Measurements from ENCODE around the gene DHCR24.

DHCR24 gene

DNA sequence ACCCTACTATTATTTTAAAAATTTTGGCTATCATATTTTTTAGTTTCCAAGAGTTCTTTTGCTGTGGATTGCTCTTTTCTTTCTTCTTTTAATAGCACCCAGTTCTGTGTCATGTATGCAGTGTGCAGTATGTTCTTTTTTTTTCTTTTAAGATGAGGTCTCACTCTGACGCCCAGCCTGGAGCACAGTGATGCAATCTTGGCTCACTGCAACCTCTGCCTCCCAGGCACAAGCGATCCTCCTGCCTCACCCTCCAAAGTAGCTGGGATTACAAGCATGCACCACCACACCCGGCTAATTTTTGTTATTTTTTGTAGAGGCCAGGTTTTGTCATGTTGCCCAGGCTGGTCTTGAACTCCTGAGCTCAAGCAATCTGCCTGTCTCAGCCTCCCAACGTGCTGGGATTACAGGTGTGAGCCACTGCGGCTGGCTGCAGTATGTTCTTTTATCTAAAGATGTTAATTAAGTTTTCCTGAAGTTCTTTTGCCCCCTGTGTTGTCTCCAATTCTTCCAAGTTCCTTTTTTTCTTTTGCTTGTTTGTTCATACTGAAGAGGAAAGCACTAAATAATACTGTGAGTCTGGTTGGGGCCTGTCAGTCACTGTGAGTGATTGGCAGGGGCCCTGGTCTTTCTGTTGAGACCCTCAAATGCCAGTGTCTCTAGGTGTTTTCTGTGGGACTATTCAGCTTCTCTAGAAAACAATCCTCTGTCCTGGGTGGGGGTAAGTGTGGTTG lies 68.4 kb downstream of the DHCR24 start:
- in situ Hi-C loops (cut with MboI; ENCODE audit: low sequenced_read_pairs), result no loop called here

DNA sequence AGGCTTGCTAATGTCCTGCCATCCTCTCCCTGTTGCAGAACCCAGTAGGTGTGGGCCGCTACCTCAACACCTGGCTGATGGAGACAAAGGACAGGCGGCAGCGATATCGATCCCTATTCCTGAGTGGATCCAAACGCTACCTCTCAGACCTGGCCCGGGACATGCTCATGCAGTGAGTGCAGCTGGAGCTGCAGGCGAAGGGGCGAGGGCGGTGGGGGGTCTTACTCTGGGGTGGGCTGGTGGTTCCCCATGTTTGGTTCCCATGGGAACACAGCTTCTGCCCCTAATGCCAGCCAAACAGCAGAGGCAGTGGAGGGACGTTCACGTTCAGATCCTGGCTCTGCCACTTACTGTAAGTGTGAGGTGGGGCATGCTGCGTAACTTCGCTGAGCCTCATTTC lies 70.0 kb downstream of the DHCR24 start:
- in situ Hi-C loops (cut with MboI; ENCODE audit: low sequenced_read_pairs), result no loop called here

DNA sequence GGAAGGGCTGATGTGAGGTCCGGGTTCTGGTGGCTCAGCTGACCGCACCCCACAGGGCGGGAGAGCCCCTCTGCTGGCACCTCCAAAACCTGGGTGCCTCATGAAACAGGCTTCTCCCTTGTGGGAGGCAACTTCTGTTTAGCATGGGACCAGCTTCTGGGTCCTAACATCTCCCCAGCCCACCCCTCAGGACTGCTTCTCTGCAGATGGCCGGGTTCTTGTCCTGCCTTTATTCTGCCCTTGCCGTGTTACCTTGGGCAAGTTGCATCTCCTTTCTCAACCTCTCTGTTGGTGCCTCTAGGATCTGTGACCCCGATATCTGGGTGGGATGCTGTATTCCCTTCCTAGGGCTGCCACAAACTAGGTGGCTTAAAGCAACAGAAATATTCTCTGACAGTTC lies 70.9 kb downstream of the DHCR24 start:
- in situ Hi-C loops (cut with MboI; ENCODE audit: low sequenced_read_pairs), result no loop called here

DNA sequence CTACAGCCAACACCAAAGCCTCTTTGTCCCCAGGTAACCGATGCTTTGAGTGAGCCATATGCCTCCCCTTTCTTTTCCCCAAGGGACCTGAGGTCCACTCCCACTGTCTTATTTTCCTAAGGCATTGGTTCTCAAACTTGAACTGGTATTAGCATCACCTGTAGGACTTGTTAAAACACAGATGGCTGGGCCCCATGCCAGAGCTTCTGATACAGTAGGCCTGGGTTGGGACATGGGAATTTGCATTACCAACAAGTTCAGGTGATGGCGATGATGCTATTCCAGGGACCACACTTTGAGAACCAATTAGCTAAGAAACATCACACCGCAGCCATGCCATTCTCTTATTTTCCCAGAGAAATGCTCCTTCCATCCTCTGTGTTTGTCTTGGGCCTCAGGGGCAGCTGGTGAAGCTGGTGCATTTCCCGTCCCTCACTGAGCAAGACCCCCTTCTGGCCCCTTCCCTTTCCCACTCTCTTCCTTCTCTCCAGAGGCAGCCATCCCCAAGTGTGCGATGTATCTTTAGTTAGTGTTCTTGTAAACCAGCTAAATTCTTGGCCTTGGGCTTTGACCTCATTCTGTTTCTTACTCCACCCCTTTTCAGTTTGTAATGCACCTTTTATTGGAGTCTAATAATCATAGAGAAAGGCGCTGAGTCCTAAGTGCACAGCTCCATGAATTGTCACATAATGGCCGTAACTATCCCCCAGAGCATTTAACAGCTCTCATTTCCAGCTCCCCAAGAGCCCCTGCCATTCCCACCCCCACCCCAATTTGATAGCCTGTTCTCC lies 71.7 kb downstream of the DHCR24 start:
- in situ Hi-C loops (cut with MboI; ENCODE audit: low sequenced_read_pairs), result no loop called here

DNA sequence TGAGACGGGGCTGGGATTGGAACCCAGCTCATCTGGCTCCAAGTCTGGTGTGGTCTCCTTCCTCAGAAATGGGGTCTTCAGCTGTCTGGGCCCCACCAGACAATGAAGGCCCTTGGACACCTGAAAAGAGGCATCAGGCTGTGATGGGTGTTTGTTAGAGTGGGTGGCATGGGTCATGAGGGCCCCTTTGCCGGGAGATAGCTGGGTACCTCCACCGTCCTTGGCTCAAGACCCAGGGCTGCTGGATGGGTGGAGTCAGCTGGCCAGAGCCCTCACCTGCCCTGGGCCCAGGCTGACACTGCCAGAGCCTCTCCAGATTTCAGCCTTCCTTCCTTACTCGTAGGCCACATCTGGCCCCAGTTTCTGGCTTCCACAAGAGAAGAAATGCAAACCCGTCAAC lies 72.4 kb downstream of the DHCR24 start:
- in situ Hi-C loops (cut with MboI; ENCODE audit: low sequenced_read_pairs), result no loop called here

DNA sequence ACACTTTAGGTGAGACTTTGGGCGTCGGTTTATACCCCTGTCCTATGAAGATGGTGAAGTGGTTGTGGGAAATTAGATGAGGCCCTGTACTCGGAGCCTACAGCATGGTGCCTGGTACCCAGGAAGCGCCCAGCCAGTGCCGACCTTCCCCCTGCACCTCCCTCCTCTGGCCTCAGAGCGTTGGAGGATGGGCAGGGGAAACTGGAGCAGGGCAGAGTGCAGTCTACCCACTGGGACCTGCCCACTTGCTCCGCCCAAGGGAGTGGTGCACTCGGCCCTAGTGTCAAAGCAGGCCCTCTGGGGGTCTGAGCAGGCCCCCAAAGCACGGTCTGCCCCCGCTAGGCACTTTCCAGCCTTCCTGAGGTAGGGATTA lies 72.9 kb downstream of the DHCR24 start:
- in situ Hi-C loops (cut with MboI; ENCODE audit: low sequenced_read_pairs), result no loop called here

DNA sequence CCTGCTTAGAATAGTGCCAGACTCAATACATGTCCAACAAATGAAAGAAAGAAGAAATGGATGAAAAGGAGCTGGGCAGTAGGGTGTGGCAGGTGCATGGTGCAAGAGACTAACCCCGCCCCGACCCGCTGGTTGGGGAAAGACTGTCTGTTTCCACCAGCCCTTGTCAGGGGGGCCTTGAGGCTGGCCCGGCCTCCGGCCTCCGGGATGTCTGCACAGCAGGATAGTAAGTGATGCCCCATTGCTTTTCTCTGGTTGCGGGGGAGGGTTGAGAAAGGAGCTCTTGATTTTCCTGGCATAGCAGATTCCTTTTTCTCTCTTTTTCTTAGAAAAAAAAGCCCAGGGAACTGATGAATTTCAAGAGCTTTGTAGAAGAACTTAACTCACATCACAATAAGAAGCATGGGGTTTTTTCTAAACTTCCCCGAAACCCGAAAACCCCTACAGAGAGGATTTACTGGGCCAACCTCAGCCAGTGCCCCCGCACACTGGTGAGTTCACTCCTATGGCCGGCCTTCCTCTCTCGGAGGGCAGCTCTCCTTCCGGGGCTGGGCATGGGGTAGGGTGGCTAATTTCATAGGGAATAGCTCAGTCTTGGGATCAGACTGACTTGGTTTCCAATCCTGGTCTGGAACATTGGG lies 73.4 kb downstream of the DHCR24 start:
- in situ Hi-C loops (cut with MboI; ENCODE audit: low sequenced_read_pairs), result no loop called here

DNA sequence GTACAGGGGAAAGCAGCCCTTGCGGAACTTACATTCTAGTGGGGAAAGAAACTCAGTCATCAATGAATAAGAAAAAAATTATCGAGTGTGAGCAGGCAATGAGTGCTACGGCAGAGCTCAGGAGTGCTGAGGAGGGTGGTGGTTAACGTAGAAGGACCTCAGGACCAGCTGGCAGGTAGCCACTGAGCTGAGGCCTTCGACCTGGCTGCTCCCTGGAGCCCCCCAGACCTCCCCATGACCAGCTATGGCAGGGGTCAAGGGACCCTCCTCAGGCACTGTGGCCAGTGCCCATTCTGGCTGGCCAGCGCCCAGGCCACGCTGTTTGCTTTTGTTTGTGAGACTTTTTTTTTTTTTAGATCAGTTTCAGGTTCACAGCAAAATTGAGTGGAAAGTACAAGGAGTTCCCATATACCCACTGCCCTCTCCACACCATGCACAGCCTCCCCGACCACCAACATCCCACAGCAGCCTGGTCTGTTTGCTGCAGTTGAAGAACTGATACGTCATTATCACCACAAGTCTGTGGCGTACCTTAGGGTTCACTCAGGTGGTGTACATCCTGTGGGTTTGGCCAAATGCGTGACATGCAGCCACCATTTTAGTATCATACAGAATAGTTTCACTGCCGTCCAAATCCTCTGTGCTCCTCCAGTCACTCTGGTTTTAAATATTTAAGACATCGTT lies 74.1 kb downstream of the DHCR24 start:
- in situ Hi-C loops (cut with MboI; ENCODE audit: low sequenced_read_pairs), result no loop called here

DNA sequence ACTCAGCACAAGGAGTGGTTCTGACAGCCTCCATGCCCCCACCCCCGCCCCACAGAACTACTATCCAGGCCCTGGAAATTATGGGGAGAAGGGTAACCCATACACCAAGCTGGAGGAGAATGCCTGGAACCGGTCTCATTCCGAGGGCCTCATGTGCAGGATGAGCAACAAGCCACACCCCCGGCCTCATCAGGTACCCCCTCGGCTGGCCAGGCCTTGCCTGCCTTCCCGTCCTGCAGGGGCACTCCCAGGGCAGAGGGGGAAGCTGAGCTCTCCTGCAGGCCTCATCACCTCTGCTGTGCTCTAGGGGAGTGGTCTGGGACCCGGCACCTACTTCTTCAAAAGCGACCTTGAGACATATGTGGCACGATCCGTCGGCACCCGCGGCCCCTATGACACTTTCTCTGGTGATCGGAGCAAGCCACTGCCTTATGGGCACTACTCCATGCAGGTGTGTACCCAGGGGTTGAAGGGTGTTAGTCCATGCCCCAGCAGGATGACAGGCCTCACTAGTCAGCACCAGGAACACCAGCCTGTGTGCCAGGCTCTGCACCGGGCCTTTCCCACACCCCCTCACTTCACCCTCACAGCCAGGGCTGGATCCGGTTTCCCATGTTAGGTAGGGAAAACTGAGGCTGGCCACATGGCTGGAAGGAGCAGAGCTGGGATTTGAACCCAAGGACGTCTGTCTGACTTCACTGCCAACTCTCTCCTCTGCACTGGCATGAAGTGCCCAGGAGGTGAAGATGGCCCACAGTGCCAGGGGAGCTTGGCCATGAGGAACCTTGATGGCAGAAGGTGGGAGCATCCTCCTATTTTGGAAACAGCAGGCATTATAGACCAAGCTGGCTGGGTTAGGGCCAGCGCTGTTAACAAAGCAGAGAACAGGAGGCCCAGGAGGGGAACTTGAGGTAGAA lies 75.0 kb downstream of the DHCR24 start:
- in situ Hi-C loops (cut with MboI; ENCODE audit: low sequenced_read_pairs), result no loop called here

DNA sequence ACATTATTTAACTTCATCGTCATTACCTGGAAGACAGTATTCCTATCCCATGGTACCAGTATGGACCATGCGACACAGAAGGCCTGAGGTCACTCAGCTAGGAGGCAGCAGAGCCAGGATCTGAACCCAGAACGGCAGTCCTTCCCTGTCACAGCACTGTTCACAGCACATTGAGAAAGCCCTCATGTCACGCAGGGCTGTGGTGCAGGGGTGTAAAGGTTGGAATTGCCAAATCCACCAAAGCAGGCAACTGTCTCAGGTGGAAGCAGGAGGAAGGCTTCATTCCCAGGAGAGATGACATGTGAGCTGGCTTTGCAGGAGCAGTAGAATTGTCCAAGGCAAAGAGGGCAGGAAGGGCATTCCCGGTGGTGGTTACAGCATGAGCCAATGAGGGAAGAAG lies 75.9 kb downstream of the DHCR24 start:
- in situ Hi-C loops (cut with MboI; ENCODE audit: low sequenced_read_pairs), result no loop called here

DNA sequence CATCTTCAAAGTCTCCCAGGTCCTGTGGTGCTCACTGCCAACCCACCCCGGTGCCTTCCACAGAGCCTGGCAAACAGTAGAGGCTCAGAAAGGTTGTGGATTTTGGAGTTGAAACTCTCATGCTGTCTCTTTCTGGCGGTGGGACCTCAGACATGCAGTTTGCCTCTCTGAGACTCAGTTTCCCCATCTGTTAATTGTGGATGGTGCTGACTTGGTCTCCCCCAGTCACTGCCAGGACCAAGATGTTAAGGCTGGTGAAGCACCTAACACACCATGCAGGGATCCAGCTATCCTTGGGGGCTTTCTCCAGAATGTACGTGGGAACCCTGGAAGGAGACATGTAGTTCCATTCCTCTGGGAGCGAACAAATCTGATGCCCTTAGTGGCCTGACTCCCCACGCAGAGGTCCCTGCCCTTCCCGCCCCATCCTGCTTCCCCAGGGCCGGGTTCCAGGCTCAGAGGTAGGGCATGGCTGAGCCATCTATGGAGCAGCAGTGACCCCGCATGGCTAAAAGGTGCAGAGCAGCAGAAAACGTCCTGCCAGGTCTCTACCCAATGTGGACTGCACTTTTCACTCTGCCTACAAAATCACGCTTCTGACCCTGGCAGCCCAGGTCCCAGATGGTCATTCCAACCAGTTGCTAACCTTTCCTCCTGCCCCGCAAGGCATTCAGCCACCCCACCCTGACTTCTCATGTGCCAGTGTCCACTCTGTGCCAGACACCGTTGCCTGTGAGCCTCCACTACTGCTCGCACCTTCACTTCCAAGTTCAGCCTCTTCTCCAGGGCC lies 76.6 kb downstream of the DHCR24 start:
- in situ Hi-C loops (cut with MboI; ENCODE audit: low sequenced_read_pairs), result no loop called here

DNA sequence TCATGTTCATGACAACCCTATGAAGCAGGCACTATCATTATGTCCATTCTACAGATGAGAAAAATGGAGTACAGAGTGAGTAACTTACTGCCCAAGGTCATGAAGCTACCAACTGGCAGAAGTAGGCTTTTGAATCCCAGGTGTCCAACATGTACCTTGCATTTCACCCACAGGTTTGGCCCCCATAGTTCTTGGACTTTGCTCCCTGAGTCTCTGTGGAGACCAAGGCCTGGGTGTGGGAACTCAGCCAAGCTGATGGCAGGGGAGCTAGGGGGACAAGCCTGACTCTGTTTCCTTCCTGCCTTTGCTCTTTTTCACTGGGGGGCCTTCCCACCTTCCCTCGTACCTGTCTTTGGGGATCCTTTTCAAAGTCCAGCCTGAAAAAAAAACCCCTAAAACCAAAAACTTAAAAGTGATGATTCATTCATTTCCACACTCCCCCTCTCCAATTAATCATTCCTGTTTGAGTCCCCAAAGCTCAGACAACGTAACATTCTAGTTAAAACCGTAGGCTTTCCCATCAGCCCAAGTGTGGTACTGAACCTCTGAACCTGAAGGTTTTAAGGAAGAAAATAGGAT lies 77.4 kb downstream of the DHCR24 start:
- in situ Hi-C loops (cut with MboI; ENCODE audit: low sequenced_read_pairs), result no loop called here

DNA sequence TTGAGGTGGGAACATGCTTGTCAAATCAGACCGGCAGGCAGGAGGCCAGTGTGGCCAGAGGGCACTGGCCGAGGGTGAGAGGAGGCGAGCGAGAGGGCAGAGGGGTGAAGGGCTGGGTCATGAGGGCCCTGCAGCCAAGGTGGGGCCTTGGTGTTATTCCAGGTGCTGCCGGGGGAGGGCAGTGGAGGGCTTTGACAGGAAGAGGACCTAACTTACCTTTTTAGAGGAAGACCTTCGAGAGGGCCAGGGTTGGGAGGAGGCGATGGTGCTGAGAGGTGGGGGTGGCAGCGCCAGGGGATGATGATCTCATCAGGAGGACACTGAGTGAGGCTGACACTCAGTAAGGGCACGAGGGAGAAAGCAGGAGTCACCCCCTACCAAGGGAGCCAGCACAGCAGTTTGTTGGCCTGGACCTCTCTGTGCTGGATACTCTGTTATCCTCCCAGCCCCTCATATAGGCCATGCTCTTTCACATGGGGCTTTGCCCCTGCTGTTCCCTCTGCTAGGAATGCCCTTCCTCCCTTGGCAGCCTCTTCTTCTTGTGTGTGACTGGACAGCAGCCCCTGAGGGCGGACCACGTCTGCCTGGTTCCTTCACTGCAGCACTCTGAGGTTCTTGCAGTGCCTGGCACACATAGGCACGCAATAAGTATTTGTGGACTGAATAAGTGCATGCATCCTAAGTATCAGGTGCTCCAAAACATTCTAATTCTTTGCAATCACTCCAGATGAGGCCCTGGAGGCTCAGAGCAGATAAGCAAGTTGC lies 78.4 kb downstream of the DHCR24 start:
- in situ Hi-C loops (cut with MboI; ENCODE audit: low sequenced_read_pairs), result no loop called here

DNA sequence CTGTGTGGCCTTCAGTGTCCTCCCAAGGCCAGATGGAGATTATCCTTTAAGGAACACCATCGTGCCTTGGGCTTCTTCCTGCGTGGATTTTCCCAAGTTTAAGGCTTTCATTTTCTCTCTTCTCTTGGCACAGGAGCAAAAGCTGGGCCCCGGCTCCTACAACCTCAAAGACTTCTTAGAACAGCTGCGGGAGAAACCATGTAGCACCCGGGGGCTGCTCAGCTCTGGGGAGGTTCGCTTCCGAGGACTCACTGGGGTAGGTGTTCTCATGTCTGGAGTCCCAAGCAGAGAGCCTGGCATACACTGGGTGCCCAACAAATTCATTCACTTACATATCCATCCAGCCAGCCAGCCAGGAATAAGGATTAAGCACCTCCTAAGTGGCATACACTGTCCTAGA lies 79.2 kb downstream of the DHCR24 start:
- in situ Hi-C loops (cut with MboI; ENCODE audit: low sequenced_read_pairs), result no loop called here

DNA sequence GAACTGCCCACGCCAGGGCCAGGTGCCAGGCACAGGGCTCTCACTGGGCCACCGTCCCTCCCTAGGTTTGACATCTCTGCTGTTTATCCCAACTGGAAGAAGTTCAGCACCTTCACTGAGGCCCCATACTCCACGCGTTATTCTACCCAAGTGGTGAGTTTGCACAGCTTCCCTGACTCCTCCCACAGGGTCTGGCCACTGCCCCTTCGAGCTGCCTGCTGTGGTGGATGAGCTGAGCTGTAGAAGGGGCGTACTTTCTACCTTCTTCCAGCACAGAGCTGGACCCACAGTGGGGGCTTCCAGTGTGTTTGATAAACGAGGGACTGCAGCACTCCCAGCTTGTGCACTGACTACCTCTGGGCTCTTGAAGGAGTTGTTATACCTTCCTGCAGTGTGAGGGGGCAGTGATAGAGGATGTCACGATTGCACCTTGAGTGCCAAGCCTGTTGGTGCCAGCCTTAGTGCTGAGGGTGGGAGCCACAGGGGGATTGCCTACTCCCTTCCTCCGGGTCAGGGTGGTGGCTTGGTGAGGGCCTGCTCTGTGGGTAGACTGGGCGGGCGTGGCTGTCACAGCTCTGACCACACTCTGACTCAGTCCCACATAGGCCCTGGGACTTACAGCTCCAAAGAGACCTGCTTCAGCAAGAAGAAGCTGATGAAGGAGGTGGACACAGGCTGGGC lies 79.9 kb downstream of the DHCR24 start:
- in situ Hi-C loops (cut with MboI; ENCODE audit: low sequenced_read_pairs), result no loop called here

DNA sequence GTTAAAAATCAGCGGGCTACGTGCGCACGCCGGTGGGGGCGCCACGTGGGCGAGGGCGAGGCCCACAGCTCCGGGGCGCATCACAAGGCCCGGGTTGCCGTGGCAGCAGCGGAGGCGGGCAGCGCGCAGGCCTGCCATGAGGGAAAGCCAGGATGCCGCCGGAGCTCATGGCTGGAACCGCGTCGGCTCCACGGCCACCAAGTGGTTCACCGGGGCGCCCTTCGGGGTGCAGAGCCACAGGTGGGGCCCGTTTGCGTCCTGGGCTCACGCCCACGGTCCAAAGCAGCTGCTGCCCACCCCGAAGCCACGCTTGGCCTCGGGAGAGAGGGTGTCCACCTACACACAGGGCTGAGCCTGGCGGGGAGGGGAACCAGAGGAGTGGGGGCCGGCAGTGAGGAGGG lies 81.0 kb downstream of the DHCR24 start:
- in situ Hi-C loops (cut with MboI; ENCODE audit: low sequenced_read_pairs), result no loop called here

DNA sequence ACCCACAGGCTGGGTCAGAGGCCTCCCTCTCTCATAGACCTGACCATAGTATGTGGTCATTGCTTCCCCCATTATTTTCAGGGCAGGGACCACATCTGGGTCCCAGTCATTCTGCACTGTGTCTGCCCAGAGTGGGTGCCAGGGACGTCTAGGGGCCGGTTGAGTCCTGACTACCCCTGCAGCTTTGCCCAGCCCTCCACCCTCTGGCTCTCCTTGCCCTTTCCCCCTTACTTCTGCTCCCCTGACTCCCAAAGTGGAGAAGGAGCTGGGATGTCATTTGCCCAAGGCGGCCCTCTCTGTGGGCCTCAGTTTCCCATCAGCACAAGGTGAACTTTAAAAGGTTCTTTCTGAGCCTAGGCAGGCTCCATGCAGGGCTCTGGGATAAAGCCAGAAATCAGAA lies 81.5 kb downstream of the DHCR24 start:
- in situ Hi-C loops (cut with MboI; ENCODE audit: low sequenced_read_pairs), result no loop called here

Data from HL-60/S4 treated with retinoic acid at 250 ng/mL for 4 days and 3 days (cell line).